ENCODE data around the gene SNX33. TPM values are rescaled to one million over a fixed set of nuclear protein-coding genes. Genes with fewer than 3 reads are reported as not detected.
A peak's percentile ranks its signal among the peaks of the same experiment; 100 is the strongest.
"Not testable (repeated sequence)": the region's sequence is repeated elsewhere in the genome, so short reads cannot be mapped to it uniquely, and the experiment has no call there.

The SNX33 gene
- total RNA-seq, 4 donors from 2014 or later, result 27.8 to 47.6 (median 40.1) TPM

DNA sequence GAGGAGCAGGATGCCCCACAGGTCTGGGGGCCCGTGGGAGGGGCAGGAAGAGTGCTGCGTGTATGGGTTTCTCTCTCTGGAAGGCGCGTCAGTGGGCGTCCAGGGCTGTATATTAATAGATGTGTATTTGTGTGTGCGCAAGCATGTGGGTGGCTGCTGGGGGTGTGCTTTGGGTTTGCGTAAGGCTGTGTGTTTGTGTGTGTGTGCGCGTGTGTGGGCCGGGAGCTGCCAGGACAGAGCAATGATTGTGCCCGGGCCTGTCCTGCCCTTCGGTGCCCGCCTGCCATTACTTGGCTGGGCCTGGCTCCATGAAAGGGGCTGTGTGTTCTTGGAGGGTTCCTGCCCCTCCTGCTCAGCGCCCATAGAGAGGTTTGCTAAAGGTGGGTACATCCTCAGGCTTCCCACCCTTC, 48.6 kb downstream of the SNX33 start:
- Histone ChIP-seq H3K4me1 (peaks cover 67 to 89% (median 85%) of the 10 kb centered on the region in 4 donors), H3K4me3 (peak overlapping the region in 2 of 4 donors; percentile 5 to 7), H3K27me3 (no peaks in the 10 kb centered on the region), H3K36me3 (peaks cover 0 to 14% (median 9%) of the 10 kb centered on the region in 4 donors), H3K27ac (replicated peaks in 1 of 4) (peak overlapping the region; percentile 88 to 98 (median 96)), H3K9me3 (no peaks in the 10 kb centered on the region)
- peak; percentile 71 for TF ChIP-seq EP300 (IDR thresholded peaks at IDR 0.05)
- no peak for TF ChIP-seq POLR2A (IDR thresholded peaks at IDR 0.05; ENCODE audit: low read depth)
- no peak for TF ChIP-seq CTCF (IDR thresholded peaks at IDR 0.05)
- peak; percentile 61 to 70 for TF ChIP-seq POLR2AphosphoS5 (IDR thresholded peaks at IDR 0.05)
- no peak for DNase-seq (ENCODE audit: extremely low spot score)
- WGBS, result 47% methylated on average over 10 of the region's 14 CpGs
- intact Hi-C loops (cut with DNase I), result no loop called here

DNA sequence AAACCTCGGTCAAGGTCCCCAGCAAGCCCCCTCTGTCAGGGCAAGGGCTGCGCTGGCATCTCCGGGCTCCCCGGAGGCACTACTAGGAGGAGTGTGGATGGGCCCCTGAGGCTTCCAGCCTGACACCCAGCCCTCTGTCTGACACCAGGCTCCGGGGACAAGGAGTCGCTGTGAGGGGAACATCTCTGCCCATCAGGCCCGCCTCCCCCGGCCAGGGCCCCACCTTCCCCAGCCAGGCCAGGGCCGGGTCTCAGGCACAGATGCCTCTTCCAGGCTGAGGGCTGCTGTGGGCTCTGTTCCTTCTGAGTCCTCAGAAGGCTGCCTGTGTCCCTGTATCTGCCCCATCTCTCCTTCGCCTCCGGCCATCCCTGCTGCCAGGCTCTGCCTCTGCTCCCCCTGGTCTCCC, 49.1 kb downstream of the SNX33 start:
- H3K36me3 ChIP-seq, result peaks cover 0 to 8% (median 6%) of the 10 kb centered on the region in 4 donors
- WGBS, result 39% methylated on average over 2 of the region's 11 CpGs
- H3K27ac ChIP-seq (replicated peaks in 1 of 4), result peak overlapping the region; percentile 88 to 98 (median 96)
- intact Hi-C loops (cut with DNase I), result no loop called here
- no peak for DNase-seq (ENCODE audit: extremely low spot score)
- H3K4me3 ChIP-seq, result peak overlapping the region in 3 of 4 donors; percentile 5 to 20 (median 7)
- H3K4me1 ChIP-seq, result peaks cover 68 to 95% (median 90%) of the 10 kb centered on the region in 4 donors
- no peak for TF ChIP-seq EP300 (IDR thresholded peaks at IDR 0.05)
- no peak for TF ChIP-seq POLR2AphosphoS5 (IDR thresholded peaks at IDR 0.05)
- no peak for TF ChIP-seq CTCF (IDR thresholded peaks at IDR 0.05)
- no peak for TF ChIP-seq POLR2A (IDR thresholded peaks at IDR 0.05; ENCODE audit: low read depth)
- no peaks in the 10 kb centered on the region for H3K9me3 ChIP-seq
- no peaks in the 10 kb centered on the region for H3K27me3 ChIP-seq

- WGBS, result 38% methylated on average over 7 of the region's 7 CpGs
- peak; percentile 81 to 87 for TF ChIP-seq POLR2AphosphoS5 (IDR thresholded peaks at IDR 0.05)
- TF ChIP-seq EP300 (IDR thresholded peaks at IDR 0.05), result peak; percentile 71
- TF ChIP-seq POLR2A (IDR thresholded peaks at IDR 0.05; ENCODE audit: low read depth), result no peak
- intact Hi-C loops (cut with DNase I), result no loop called here
These were observed 49.8 kb downstream of the SNX33 start for GRCh38 chr15:75697523-75697922.

DNA sequence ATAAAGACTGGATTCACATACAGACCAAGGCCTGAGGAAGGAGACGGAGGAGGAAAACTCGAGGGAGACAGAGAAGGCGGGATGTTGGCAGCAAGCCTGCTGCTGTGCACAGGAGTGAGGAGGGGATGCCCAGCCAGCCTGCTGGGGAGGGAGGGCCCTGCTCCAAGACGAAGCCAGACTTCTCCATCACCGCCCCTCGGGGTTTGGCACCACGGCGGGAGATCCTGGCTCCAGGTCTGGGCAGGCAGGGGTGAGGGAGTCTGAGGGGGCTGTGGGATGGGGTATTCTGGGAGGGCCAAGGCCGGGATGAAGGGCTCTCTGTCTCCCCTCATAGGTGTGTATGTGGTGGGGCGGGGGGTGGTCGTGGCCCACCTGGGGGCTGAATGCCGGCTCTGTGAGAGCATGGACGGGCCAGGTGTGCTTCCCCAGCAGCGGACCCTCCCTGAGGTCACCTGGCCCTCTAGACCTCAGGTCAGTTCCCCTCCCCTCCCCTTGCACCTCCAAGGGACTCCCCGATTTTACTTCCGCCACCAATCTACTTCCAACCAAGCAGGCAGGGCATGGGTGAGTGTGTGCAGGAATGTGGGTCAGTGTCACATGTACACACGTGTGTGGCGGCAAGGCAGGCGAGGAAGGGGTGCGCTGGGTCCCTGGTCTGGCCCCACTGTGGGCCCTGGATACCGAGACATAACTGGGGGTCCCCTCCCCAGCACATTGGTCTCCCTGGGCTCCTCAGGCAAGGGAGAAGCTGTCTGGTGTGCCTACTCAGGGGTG, 50.4 kb downstream of the SNX33 start:
- intact Hi-C loops (cut with DNase I); H3K27me3 ChIP-seq; H3K36me3 ChIP-seq; DNase-seq (ENCODE audit: extremely low spot score); H3K9me3 ChIP-seq: not testable (repeated sequence)
- peak overlapping the region; percentile 88 to 98 (median 96) for H3K27ac ChIP-seq (replicated peaks in 1 of 4)
- H3K4me3 ChIP-seq, result peak overlapping the region in 1 of 4 donors; percentile 8
- peaks cover 73 to 96% (median 96%) of the 10 kb centered on the region in 4 donors for H3K4me1 ChIP-seq
- 49% methylated on average over 13 of the region's 21 CpGs for WGBS

More at GRCh38 chr15:75697523-75697922, 49.8 kb downstream of the SNX33 start:
- peak overlapping the region; percentile 88 to 98 (median 96) for H3K27ac ChIP-seq (replicated peaks in 1 of 4)
- H3K9me3 ChIP-seq, result no peaks in the 10 kb centered on the region
- peaks cover 0 to 2% (median under 1%) of the 10 kb centered on the region in 4 donors for H3K36me3 ChIP-seq
- H3K4me3 ChIP-seq, result peak overlapping the region in 1 of 4 donors; percentile 20
- no peak for DNase-seq (ENCODE audit: extremely low spot score)
- peaks cover 74 to 97% (median 97%) of the 10 kb centered on the region in 4 donors for H3K4me1 ChIP-seq
- no peaks in the 10 kb centered on the region for H3K27me3 ChIP-seq

DNA sequence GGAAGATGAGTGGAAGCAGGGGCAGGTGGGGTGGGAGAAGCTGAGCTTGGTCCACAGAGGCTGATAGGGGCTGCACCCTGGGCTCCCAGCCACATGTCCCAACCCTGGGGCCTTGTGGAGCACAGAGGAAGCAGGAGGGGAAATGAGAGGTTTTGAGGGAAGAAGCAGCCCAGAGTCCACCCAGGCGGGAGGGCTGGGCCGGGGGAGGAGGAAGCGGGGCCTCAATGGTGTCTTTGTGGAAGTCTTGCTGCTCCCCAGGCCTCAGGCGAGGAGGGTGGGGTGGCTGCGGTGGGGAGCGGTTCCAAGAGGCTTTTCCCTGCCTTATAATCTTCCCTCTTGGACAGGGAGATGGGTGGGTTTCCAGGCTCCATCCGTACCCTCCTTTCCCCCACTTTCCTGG, 51.8 kb downstream of the SNX33 start:
- H3K4me3 ChIP-seq; H3K9me3 ChIP-seq; intact Hi-C loops (cut with DNase I); H3K36me3 ChIP-seq; H3K27me3 ChIP-seq; DNase-seq (ENCODE audit: extremely low spot score): not testable (repeated sequence)
- WGBS, result 41% methylated on average over 7 of the region's 7 CpGs
- peaks cover 65 to 92% (median 91%) of the 10 kb centered on the region in 4 donors for H3K4me1 ChIP-seq
- H3K27ac ChIP-seq (replicated peaks in 1 of 4), result peak overlapping the region; percentile 88 to 98 (median 96)

DNA sequence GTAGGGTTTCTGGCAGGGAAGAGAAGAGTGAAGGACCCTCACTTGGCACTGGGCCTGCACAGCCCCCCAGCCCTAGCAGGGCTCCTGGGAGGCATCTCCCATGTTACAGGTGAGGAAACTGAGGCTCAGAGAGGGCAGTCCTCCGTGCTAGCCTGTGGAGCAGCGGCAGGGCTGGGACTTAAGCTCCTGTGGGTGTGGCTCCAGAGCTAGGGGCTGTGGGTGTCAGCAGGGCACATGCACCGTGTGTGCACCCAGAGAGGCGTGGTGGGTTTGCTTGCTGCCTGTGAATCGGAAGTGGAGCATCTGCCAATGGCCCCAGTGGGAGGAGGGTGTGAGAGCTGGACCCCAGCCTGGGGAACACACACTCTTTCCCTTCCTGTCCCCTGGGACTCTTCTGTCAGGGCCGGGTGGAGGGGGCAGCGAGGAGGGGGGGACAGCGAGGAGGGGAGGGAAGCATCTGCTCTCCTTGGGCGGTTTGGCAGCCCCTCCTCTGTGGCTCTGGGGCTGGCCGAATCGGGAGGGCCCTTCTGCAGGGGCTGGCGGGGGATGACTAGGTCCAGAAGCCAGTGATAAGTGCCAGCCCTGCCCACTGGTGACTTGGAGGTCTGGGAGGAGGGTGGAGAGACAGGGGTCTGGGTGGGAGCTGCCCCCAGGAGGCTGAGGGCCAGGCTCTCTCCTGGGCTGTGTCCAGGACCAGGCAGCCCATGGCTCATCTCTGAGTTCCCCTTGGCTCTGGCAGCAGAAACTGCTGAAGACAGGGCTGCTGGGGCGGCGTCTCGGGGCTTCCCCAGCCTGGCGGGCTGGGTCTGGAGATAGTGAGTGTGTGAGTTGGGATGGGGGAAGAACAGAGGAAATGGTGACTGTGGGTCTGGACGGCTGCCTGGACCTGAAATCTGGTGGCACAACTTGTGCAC, 52.5 kb downstream of the SNX33 start:
- H3K36me3 ChIP-seq; H3K27me3 ChIP-seq; H3K4me3 ChIP-seq; DNase-seq (ENCODE audit: extremely low spot score); intact Hi-C loops (cut with DNase I); H3K9me3 ChIP-seq: not testable (repeated sequence)
- Histone ChIP-seq H3K27ac (replicated peaks in 1 of 4) (peak overlapping the region; percentile 88 to 98 (median 96)), H3K4me1 (peaks cover 65 to 92% (median 91%) of the 10 kb centered on the region in 4 donors)
- 3% methylated on average over 4 of the region's 17 CpGs for WGBS

DNA sequence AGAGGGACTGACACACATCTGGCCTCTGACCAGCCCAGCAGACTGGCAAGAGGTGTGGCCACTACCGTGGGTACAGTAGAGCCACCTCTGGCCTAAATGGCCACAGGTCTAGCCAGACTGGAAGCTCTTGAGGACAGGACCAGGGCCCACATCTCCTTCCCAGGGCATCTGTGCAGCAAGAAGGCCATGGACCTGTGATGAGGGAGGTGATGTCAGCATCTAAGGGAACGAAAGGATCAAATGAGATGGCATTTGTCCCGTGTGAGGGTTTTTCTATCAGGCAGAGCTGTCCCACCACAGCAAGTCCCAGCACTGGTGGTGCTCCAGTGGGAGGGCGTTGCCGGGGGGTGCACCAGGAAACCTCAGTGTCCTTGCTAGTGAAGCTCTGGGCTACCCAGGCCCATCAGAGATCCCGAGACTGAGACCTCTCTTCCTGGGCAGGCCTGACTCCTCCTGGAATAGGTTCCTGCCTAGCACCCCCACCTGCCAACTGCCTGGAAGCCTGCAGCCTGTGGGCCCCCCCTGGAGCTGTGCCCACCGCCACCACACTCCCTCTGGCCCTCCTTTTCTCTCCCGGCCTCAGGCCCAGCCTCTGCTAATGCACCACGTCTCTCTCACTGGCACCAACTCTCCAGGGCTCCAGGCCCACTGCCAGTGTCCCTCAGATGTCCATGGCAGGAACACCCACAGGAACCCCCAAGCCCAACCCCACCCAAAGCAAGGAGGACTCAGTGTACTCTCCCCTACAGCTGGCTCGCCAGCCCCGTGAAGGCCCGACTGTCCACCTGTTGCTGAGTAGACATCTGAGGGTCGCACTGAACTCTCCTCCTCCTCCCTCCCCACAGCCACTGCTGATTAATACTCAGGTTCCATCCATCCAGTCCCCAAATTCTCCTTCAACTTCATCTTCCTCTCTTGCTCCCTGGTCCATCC, 53.6 kb downstream of the SNX33 start:
- H3K4me3 ChIP-seq; intact Hi-C loops (cut with DNase I); H3K36me3 ChIP-seq; H3K27me3 ChIP-seq; H3K9me3 ChIP-seq; DNase-seq (ENCODE audit: extremely low spot score): not testable (repeated sequence)
- WGBS, result no CpG with 5 or more reads among the region's 13 CpGs
- peak overlapping the region; percentile 88 to 98 (median 96) for H3K27ac ChIP-seq (replicated peaks in 1 of 4)
- H3K4me1 ChIP-seq, result peaks cover 68 to 92% (median 91%) of the 10 kb centered on the region in 4 donors
